Fibroblast of lung (primary cell): Measurements from ENCODE around the gene FUCA2. TPM values are rescaled to one million over a fixed set of nuclear protein-coding genes. Genes with fewer than 3 reads are reported as not detected.
"Not testable (repeated sequence)": the region's sequence is repeated elsewhere in the genome, so short reads cannot be mapped to it uniquely, and the experiment has no call there.

Experiments used
- DNase-seq, 2 donors: peaks; one replicate each; pipeline versions ENCODE4 v3.0.0 to v3.0.0-alpha.2; 2010; ENCODE audit warnings: low read depth in 2 of 2
- H2AFZ ChIP-seq: 2 replicates; pipeline ENCODE4 v1.5.1; 2012; ENCODE audit warnings: low read length, control low read depth, inconsistent platforms
- H3K27ac ChIP-seq: 2 replicates; pipeline ENCODE4 v1.5.1; 2011; ENCODE audit warnings: low read length, control low read depth; ENCODE audit not compliant: insufficient read depth
- H3K27me3 ChIP-seq: 2 replicates; pipeline ENCODE4 v1.5.1; 2011; ENCODE audit warnings: mild to moderate bottlenecking, low read length; ENCODE audit not compliant: control insufficient read depth, insufficient read depth
- H3K36me3 ChIP-seq: 2 replicates; pipeline ENCODE4 v1.5.1; 2011; ENCODE audit warnings: low read length; ENCODE audit not compliant: control insufficient read depth, insufficient read depth
- H3K4me1 ChIP-seq: 2 replicates; pipeline ENCODE4 v1.5.1; 2011; ENCODE audit warnings: low read length; ENCODE audit not compliant: control insufficient read depth, insufficient read depth; ENCODE audit errors: extremely low read depth
- H3K4me2 ChIP-seq: 2 replicates; pipeline ENCODE4 v1.5.1; 2011; ENCODE audit warnings: low read length, control low read depth; ENCODE audit not compliant: insufficient read depth; ENCODE audit errors: extremely low read depth
- H3K4me3 ChIP-seq, 4 experiments: fragments of 200-600 bp in 1 of 4; sonication (generic) in 1 of 4; replicated peaks in 1 of 4; 2 replicates each; pipeline ENCODE4 v1.5.1; 2011 to 2016; ENCODE audit warnings: low read length in 4 of 4, low read depth in 3 of 4, mild to moderate bottlenecking in 3 of 4, control low read depth in 2 of 4, inconsistent platforms in 1 of 4, mixed read lengths in 1 of 4; ENCODE audit not compliant: insufficient read depth in 1 of 4; ENCODE audit errors: control extremely low read depth in 1 of 4
- H3K79me2 ChIP-seq: 2 replicates; pipeline ENCODE4 v1.5.1; 2012; ENCODE audit warnings: mild to moderate bottlenecking, low read length, inconsistent platforms; ENCODE audit not compliant: control insufficient read depth, insufficient read depth
- H3K9ac ChIP-seq: 2 replicates; pipeline ENCODE4 v1.5.1; 2011; ENCODE audit warnings: mild to moderate bottlenecking, low read length, control low read depth; ENCODE audit not compliant: insufficient read depth
- H3K9me3 ChIP-seq: 2 replicates; pipeline ENCODE4 v1.5.1; 2012; ENCODE audit warnings: low read depth, low read length; ENCODE audit not compliant: control insufficient read depth, insufficient read depth
- H4K20me1 ChIP-seq: 2 replicates; pipeline ENCODE4 v1.5.1; 2011; ENCODE audit warnings: low read length; ENCODE audit not compliant: control insufficient read depth, insufficient read depth; ENCODE audit errors: extremely low read depth
- CTCF ChIP-seq, 2 donors: IDR thresholded peaks in 1 of 2; conservative IDR thresholded peaks in 1 of 2; 1 replicate in 1 of 2; 2 replicates in 1 of 2; pipeline ENCODE4 v1.5.1; 2011 to 2012; ENCODE audit warnings: low read length in 2 of 2, control low read depth in 1 of 2, inconsistent platforms in 1 of 2, low read depth in 1 of 2, mild to moderate bottlenecking in 1 of 2
- EZH2 ChIP-seq: IDR thresholded peaks from 2 replicates; pipeline ENCODE4 v1.5.1; 2012; ENCODE audit warnings: low read length, control low read depth, mild to moderate bottlenecking; ENCODE audit errors: missing control alignments
- polyA plus RNA-seq, 2 donors: library from polyadenylated mRNA; depleted of rRNA in 1 of 2; stranded (reverse) in 1 of 2; unstranded in 1 of 2; fragments of >200 nt; gene quantifications; 2 replicates each; pipeline ENCODE4 v1.2.1, GENCODE V29; 2011 to 2012; ENCODE audit warnings: missing spikeins in 1 of 2
- total RNA-seq: library from RNA; depleted of rRNA; stranded (reverse); fragments of >200 nt; gene quantifications from 2 replicates; pipeline ENCODE4 v1.2.1, GENCODE V29; 2014

FUCA2 gene
- total and polyA plus RNA-seq, 2 donors (not counting 1 experiment from before 2014, with no cell fraction given), result 60.8 to 107 TPM

- DNase-seq, result no peak
- Histone ChIP-seq H3K9me3 (no peaks in the 10 kb centered on the region), H3K4me3 (no peak overlapping the region), H3K9ac (no peak overlapping the region), H3K4me2 (no peak overlapping the region), H2AFZ (no peak overlapping the region), H3K79me2 (peaks cover 23% of the 10 kb centered on the region), H3K27ac (no peak overlapping the region), H3K4me1 (peaks cover 5% of the 10 kb centered on the region), H3K36me3 (no peaks in the 10 kb centered on the region), H4K20me1 (no peaks in the 10 kb centered on the region), H3K27me3 (peaks cover 4% of the 10 kb centered on the region)
- TF ChIP-seq EZH2 (no peak), CTCF (conservative IDR thresholded peaks at IDR 0.05 in 1 of 2, IDR thresholded peaks at IDR 0.05 in 1 of 2; ENCODE audit: low read depth in 1 of 2, low read length in 2 of 2) (peak; percentile 13 to 26)
Measured at GRCh38 chr6:143513410-143513809, 1.9 kb upstream of the FUCA2 start.

- not testable (repeated sequence) for H3K36me3 ChIP-seq, H3K27ac ChIP-seq, DNase-seq, H3K27me3 ChIP-seq, H3K4me1 ChIP-seq, H3K9ac ChIP-seq, H4K20me1 ChIP-seq, H3K9me3 ChIP-seq, H2AFZ ChIP-seq
- peak overlapping the region; percentile 86 for H3K4me2 ChIP-seq
- H3K4me3 ChIP-seq, result peak overlapping the region; percentile 73 to 83 (median 78)
- H3K79me2 ChIP-seq, result peaks cover 30% of the 10 kb centered on the region
Measured at GRCh38 chr6:143510326-143510725, 1.2 kb downstream of the FUCA2 start.

GRCh38 chr6:143507358-143508145 is 4.0 kb downstream of the FUCA2 start:
- H3K27me3 ChIP-seq, result no peaks in the 10 kb centered on the region
- H3K36me3 ChIP-seq, result peaks cover 8% of the 10 kb centered on the region
- H3K4me1 ChIP-seq, result peaks cover 3% of the 10 kb centered on the region
- H2AFZ ChIP-seq, result no peak overlapping the region
- no peak overlapping the region for H3K27ac ChIP-seq
- H4K20me1 ChIP-seq, result no peaks in the 10 kb centered on the region
- peak overlapping the region; percentile 15 for H3K4me2 ChIP-seq
- H3K79me2 ChIP-seq, result peaks cover 30% of the 10 kb centered on the region
- no peak for TF ChIP-seq EZH2
- no peak overlapping the region for H3K4me3 ChIP-seq
- no peaks in the 10 kb centered on the region for H3K9me3 ChIP-seq
- H3K9ac ChIP-seq, result no peak overlapping the region
- peak; percentile 16 to 29 for DNase-seq

- Histone ChIP-seq H3K27ac (no peak overlapping the region), H3K9ac (no peak overlapping the region), H3K27me3 (no peaks in the 10 kb centered on the region), H3K4me1 (no peaks in the 10 kb centered on the region), H4K20me1 (no peaks in the 10 kb centered on the region), H3K4me2 (no peak overlapping the region), H3K79me2 (peaks cover 30% of the 10 kb centered on the region), H3K36me3 (peaks cover 8% of the 10 kb centered on the region), H3K9me3 (no peaks in the 10 kb centered on the region), H2AFZ (no peak overlapping the region), H3K4me3 (no peak overlapping the region)
- no peak for DNase-seq
- TF ChIP-seq EZH2 (no peak), CTCF (conservative IDR thresholded peaks at IDR 0.05 in 1 of 2, IDR thresholded peaks at IDR 0.05 in 1 of 2; ENCODE audit: low read depth in 1 of 2, low read length in 2 of 2) (no peak)
Measured at GRCh38 chr6:143506620-143507019, 4.9 kb downstream of the FUCA2 start.
